Stomach smooth muscle (tissue), 2 donors: ENCODE measurements around the gene DPY30.

Source experiments
- H3K27ac ChIP-seq: one replicate; pipeline ENCODE4 v1.7.0; 2013; ENCODE audit warnings: mild to moderate bottlenecking, low read length, inconsistent platforms
- H3K27me3 ChIP-seq, 2 donors: one replicate each; pipeline ENCODE4 v1.7.0; 2013; ENCODE audit warnings: low read length in 2 of 2; ENCODE audit not compliant: insufficient read depth in 2 of 2, control insufficient read depth in 1 of 2
- H3K36me3 ChIP-seq, 2 donors: one replicate each; pipeline ENCODE4 v1.7.0; 2013; ENCODE audit warnings: low read length in 2 of 2; ENCODE audit not compliant: control insufficient read depth in 2 of 2, insufficient read depth in 2 of 2
- H3K4me1 ChIP-seq: one replicate; pipeline ENCODE4 v1.7.0; 2013; ENCODE audit warnings: low read length; ENCODE audit not compliant: control insufficient read depth, insufficient read depth
- H3K4me3 ChIP-seq, 2 donors: one replicate each; pipeline ENCODE4 v1.7.0; 2013; ENCODE audit warnings: low read length in 2 of 2
- H3K9ac ChIP-seq, 2 donors: one replicate each; pipeline ENCODE4 v1.7.0; 2013; ENCODE audit warnings: low read length in 2 of 2, mild to moderate bottlenecking in 1 of 2
- H3K9me3 ChIP-seq, 2 donors: one replicate each; pipeline ENCODE4 v1.7.0; 2013; ENCODE audit warnings: low read length in 2 of 2; ENCODE audit not compliant: control insufficient read depth in 2 of 2
- donor health status: healthy.
- donor health status: Pancreatic carcinoma.

Gene DPY30

DNA sequence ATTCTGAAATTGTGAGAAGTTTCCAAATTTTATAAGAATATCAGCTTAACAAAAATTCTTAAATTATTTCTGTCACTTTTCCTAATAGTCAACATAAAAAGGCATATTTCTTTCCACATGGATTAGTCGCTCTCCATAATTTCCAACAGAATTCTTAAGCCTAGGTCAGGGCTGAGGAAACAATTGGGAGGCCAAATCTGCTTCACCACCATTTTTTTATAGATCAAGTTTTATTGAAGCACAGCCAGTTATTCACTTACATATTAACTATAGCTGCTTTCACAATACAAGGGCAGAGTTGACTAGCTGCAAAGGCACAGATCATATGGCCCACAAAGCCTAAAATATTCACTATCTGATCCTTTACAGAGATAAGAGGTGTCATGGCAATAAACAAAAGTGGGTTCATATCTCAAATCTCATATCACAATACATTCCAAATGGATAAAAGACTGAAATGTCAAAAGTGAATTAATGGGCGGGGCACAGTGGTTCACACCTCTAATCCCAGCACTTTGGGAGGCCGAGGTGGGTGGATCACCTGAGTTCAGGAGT lies 47.5 kb downstream of the DPY30 start:
- no peaks in the 10 kb centered on the region for H3K9me3 ChIP-seq
- H3K36me3 ChIP-seq: no peaks in the 10 kb centered on the region
- no peaks in the 10 kb centered on the region for H3K4me1 ChIP-seq
- H3K4me3 ChIP-seq: no peak overlapping the region
- no peak overlapping the region for H3K27ac ChIP-seq
- H3K9ac ChIP-seq: no peak overlapping the region
- no peaks in the 10 kb centered on the region for H3K27me3 ChIP-seq

DNA sequence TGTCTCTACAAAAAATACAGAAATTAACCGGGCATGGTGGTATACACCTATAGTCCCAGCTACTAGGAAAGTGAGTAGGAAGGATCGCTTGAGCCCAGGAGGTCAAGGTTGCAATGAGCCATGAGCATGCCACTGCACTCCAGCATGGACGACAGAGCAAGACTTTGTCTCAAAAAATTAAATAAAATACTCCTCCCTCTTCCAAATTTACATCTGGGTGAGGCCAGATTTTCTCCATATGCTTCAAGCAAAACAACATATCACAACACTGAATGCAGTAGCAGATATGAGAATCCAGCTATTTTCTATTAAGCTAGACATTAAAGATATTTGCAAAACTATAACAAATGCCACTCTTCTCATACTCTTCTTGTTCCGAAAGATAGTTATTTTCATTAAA lies 49.7 kb downstream of the DPY30 start:
- Histone ChIP-seq H3K27ac (no peak overlapping the region), H3K9me3 (no peaks in the 10 kb centered on the region), H3K36me3 (no peaks in the 10 kb centered on the region), H3K4me3 (no peak overlapping the region), H3K27me3 (no peaks in the 10 kb centered on the region), H3K4me1 (no peaks in the 10 kb centered on the region), H3K9ac (no peak overlapping the region)

DNA sequence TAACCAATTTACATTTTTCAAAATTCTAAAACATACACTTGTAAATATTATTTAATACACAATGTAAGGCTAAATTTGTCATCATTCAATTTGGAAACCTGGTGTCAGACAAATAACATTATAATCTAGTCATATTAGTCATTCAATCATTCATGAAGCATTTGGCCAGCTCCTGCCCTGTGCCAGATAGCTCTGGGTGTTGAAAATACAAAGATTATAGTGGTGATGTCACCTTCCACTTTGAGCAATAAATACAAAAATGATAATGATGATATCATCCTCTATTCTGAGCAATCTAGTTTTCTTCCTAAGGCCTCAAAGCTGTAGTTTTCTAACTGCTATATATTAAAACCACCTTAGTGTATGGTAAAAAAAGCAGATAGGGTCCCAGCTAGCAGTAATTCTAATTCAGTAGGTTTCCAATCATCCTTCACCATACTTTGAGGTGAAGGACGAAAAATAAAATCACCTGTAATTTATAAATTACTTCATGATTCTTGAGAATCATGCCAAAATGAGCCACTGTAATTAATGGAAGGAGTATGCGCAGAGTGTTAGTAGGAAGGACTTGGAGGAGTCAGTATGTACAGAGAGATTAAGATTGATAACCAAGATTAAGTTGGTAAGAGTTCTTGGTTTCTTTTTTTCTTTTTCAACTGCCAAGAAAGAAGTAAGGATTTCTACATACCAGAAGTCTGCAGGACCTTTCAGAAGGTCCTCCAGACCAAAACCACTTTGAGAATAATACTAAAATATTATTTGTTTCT lies 52.0 kb downstream of the DPY30 start:
- Histone ChIP-seq H3K27ac (no peak overlapping the region), H3K27me3 (no peaks in the 10 kb centered on the region), H3K9ac (no peak overlapping the region), H3K9me3 (no peaks in the 10 kb centered on the region), H3K4me1 (no peaks in the 10 kb centered on the region), H3K4me3 (no peak overlapping the region), H3K36me3 (no peaks in the 10 kb centered on the region)

DNA sequence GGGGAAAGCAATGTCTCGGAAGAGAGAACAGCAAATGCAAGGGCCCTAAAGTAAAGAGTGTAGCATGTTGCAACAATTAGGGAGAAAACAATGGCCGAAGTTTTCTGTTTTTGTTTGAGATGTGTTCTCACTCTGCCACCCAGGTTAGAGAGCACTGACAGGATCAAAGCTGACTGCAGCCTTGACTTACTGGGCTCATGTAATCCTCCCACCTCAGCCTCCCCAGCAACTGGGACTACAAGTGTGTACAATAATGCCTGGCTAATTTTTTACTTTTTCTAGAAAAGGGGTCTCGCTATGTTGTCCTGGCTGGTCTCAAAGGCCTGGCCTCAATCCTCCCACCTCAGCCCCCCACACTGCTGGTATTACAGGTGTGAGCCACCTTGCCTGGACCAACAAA lies 52.7 kb downstream of the DPY30 start:
- Histone ChIP-seq H3K27ac (no peak overlapping the region), H3K9me3 (no peaks in the 10 kb centered on the region), H3K4me1 (no peaks in the 10 kb centered on the region), H3K4me3 (no peak overlapping the region), H3K9ac (no peak overlapping the region), H3K36me3 (no peaks in the 10 kb centered on the region), H3K27me3 (no peaks in the 10 kb centered on the region)

DNA sequence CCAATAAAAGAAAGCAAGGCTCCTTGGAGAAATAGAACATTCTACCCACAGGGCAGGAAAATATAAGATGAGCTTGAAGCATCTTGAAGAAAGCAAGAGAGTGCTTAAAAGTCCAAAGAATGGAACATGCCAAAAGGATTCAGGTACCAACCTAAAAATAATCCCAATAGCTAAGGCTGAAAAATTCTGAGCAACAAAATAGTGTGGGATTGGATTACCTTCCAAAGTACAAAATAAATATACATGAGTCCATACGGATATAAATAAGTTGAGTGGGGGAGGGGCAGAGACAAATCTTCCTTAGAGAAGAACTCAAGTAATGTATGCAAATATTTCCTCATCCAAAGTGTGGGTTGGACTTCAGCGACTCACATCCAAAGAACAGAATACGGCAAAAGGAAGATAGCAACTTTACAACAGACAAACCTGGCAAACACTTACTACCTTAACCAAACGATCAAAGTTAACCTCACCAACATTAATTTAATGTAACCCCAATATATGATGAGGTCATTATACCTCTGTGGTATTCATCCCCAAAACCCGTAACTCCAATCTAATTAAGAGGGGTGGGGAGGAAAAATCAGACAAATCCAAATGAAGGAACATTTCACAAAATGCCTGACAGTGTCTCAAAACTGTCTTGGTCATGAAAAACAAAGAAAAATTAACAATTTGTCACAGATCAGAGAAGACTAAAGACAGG lies 55.7 kb downstream of the DPY30 start:
- no peak overlapping the region for H3K9ac ChIP-seq
- no peaks in the 10 kb centered on the region for H3K4me1 ChIP-seq
- H3K4me3 ChIP-seq: no peak overlapping the region
- no peak overlapping the region for H3K27ac ChIP-seq
- no peaks in the 10 kb centered on the region for H3K9me3 ChIP-seq
- no peaks in the 10 kb centered on the region for H3K36me3 ChIP-seq
- no peaks in the 10 kb centered on the region for H3K27me3 ChIP-seq

DNA sequence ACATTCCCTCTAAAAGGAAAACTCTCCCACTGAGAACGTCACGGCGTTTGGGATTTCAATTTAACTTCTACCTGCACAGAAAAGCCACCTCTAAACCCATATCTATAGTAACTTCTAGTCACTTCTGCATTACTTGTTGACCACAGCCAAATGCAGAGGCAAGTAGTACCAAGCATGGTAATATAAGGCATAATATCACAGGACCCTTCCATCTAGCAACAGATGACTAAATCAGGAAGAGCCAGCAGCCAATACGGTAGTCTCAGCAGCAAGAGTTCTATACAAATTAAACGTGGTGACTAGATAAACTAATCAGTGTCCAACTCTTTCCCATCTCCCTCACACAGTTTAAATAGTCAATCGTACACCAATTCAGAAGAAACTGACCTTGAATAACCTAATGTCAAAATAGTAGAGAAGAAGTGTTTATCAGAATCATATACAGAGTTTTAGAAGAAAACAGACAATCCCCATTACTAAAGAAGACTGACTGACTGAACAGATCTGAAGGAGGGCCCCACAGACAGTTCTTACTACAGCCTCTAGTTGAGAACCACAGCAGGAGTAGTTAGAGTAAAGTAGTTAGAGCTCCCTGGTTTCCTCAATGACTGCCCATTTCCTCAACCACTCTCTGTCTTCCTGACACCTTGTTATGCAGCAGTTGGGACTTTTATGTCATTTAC lies 58.8 kb downstream of the DPY30 start:
- no peaks in the 10 kb centered on the region for H3K4me1 ChIP-seq
- no peak overlapping the region for H3K4me3 ChIP-seq
- no peak overlapping the region for H3K9ac ChIP-seq
- H3K27ac ChIP-seq: no peak overlapping the region
- H3K27me3 ChIP-seq: no peaks in the 10 kb centered on the region
- no peaks in the 10 kb centered on the region for H3K9me3 ChIP-seq
- no peaks in the 10 kb centered on the region for H3K36me3 ChIP-seq

DNA sequence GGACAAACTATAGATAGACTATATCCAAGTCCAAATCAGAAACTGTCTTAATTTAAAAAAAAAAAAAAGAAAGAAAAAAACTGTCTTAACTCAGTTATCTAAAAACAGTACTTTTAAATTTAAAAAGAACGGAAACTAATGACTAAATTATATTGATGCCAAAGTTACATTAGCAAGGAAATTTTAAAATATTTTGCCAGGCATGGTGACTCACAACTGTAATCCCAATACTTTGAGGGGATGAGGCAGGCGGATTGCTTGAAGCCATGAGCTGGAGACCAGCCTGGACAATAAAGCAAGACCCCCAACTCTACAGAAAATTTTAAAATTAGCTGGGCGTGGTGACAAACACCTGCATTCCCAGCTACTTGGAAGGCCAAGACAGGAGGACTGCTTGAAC lies 59.6 kb downstream of the DPY30 start:
- Histone ChIP-seq H3K4me1 (no peaks in the 10 kb centered on the region), H3K27me3 (no peaks in the 10 kb centered on the region), H3K27ac (no peak overlapping the region), H3K36me3 (no peaks in the 10 kb centered on the region), H3K4me3 (no peak overlapping the region), H3K9ac (no peak overlapping the region), H3K9me3 (no peaks in the 10 kb centered on the region)

DNA sequence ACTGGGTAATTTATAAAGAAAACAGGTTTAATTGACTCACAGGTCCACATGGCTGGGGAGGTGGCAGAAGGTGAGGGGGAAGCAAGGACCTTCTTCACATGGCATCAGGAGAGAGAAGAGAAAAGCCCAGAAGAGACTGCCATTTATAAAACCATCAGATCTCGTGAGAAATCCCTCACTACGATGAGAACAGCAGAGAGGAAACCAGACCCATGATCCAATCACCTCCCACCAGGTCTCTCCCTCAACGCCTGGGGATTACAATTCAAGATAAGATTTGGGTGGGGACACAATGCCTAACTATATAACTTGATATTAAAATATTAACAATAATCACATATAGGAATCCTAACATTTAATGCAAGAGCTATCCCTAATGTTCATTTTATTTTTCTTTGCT lies 60.6 kb downstream of the DPY30 start:
- H3K4me1 ChIP-seq: no peaks in the 10 kb centered on the region
- H3K36me3 ChIP-seq: no peaks in the 10 kb centered on the region
- no peaks in the 10 kb centered on the region for H3K9me3 ChIP-seq
- H3K4me3 ChIP-seq: no peak overlapping the region
- no peak overlapping the region for H3K27ac ChIP-seq
- H3K27me3 ChIP-seq: no peaks in the 10 kb centered on the region
- no peak overlapping the region for H3K9ac ChIP-seq

DNA sequence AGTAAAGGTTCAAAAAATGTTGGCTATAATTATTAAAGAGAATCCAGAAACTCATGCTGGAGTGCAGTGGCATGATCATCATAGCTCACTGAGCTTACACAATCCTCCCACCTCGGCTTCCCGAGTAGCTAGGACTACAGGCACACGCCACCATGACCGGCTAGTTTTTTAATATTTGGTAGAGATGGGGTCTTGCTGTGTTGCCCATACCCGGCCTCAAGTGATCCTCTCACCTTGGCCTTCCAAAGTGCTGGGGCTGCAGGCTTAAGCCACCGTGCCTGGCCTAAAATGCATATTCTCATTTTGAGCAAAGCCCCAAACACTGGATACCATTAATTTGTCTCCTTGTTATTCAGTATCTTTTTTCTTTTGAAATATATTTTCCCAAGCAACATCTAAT lies 61.2 kb downstream of the DPY30 start:
- H3K27ac ChIP-seq: no peak overlapping the region
- H3K9ac ChIP-seq: no peak overlapping the region
- no peaks in the 10 kb centered on the region for H3K36me3 ChIP-seq
- no peaks in the 10 kb centered on the region for H3K27me3 ChIP-seq
- H3K4me1 ChIP-seq: no peaks in the 10 kb centered on the region
- H3K9me3 ChIP-seq: no peaks in the 10 kb centered on the region
- H3K4me3 ChIP-seq: no peak overlapping the region
